T-helper 9 cell (primary cell): ENCODE results near the gene RBKS.
A peak's percentile ranks its signal among the peaks of the same experiment; 100 is the strongest.
"Not testable (repeated sequence)": the region's sequence is repeated elsewhere in the genome, so short reads cannot be mapped to it uniquely, and the experiment has no call there.

Source experiments
- DNase-seq: peaks from one replicate; pipeline ENCODE4 v3.0.0-alpha.2; 2020

RBKS gene

GRCh38 chr2:27796791-27797765 lies 93.1 kb downstream of the RBKS start:
- DNase-seq, result no peak

- DNase-seq, result no peak
These were observed 94.3 kb downstream of the RBKS start for GRCh38 chr2:27795868-27796277.

- DNase-seq, result no peak
These were observed 94.9 kb downstream of the RBKS start for GRCh38 chr2:27795093-27795834.

GRCh38 chr2:27792759-27793158 lies 97.4 kb downstream of the RBKS start:
- no peak for DNase-seq

- DNase-seq, result no peak
These were observed 99.4 kb downstream of the RBKS start for GRCh38 chr2:27790796-27791195.

GRCh38 chr2:27782701-27783100 lies 107.5 kb downstream of the RBKS start:
- DNase-seq, result no peak

- DNase-seq, result no peak
These were observed 108.7 kb downstream of the RBKS start for GRCh38 chr2:27781496-27781895.

- DNase-seq, result no peak
These were observed 110.7 kb downstream of the RBKS start for GRCh38 chr2:27779417-27780055.

- no peak for DNase-seq
These were observed 113.5 kb downstream of the RBKS start for GRCh38 chr2:27776696-27777095.

- DNase-seq, result no peak
These were observed 114.1 kb downstream of the RBKS start for GRCh38 chr2:27776097-27776496.

- no peak for DNase-seq
These were observed 116.2 kb downstream of the RBKS start for GRCh38 chr2:27773959-27774358.

- DNase-seq, result no peak
These were observed 117.4 kb downstream of the RBKS start for GRCh38 chr2:27772804-27773203.

GRCh38 chr2:27771548-27772335 lies 118.4 kb downstream of the RBKS start, which contains the start of gene MRPL33:
TSS of gene MRPL33 (plus strand) at chr2:27771719. CDS start at chr2:27771778, 59 bp downstream.
- peak; percentile 90 for DNase-seq

- DNase-seq, result no peak
These were observed 119.0 kb downstream of the RBKS start for GRCh38 chr2:27771202-27771547.

- no peak for DNase-seq
These were observed 123.9 kb downstream of the RBKS start for GRCh38 chr2:27766287-27766661.

- DNase-seq, result peak; percentile 41
These were observed 124.4 kb downstream of the RBKS start for GRCh38 chr2:27765621-27766286.

GRCh38 chr2:27764526-27764925 lies 125.7 kb downstream of the RBKS start:
- not testable (repeated sequence) for DNase-seq

GRCh38 chr2:27763907-27764267 lies 126.3 kb downstream of the RBKS start:
- no peak for DNase-seq

GRCh38 chr2:27762951-27763906 lies 127.0 kb downstream of the RBKS start:
- no peak for DNase-seq
